ENCODE results near the gene GAREM1.

GAREM1 gene

GRCh38 chr18:32335228-32335627 is 135.5 kb downstream of the GAREM1 start:
- in situ Hi-C loops (cut with MboI; ENCODE audit: low sequenced_read_pairs): no loop called here
- no peaks in the 10 kb centered on the region for H3K27me3 ChIP-seq (ENCODE audit: low read depth)
- H3K4me3 ChIP-seq: no peak overlapping the region
- no peak for DNase-seq (ENCODE audit: low spot score in 2 of 2)
- no peaks in the 10 kb centered on the region for H3K9me3 ChIP-seq
- H3K4me1 ChIP-seq: no peaks in the 10 kb centered on the region
- no peaks in the 10 kb centered on the region for H3K36me3 ChIP-seq (replicated peaks)

- DNase-seq (ENCODE audit: low spot score in 2 of 2): no peak
- H3K36me3 ChIP-seq (replicated peaks): no peaks in the 10 kb centered on the region
- no peak overlapping the region for H3K4me3 ChIP-seq
- H3K9me3 ChIP-seq: no peaks in the 10 kb centered on the region
- in situ Hi-C loops (cut with MboI; ENCODE audit: low sequenced_read_pairs): no loop called here
- no peaks in the 10 kb centered on the region for H3K4me1 ChIP-seq
- no peaks in the 10 kb centered on the region for H3K27me3 ChIP-seq (ENCODE audit: low read depth)
Measured at GRCh38 chr18:32333781-32334180, 136.9 kb downstream of the GAREM1 start.

- Histone ChIP-seq H3K4me1 (peaks cover 2% of the 10 kb centered on the region), H3K27me3 (ENCODE audit: low read depth) (no peaks in the 10 kb centered on the region; the same call in 1 of the 2 replicates), H3K4me3 (no peak overlapping the region), H3K9me3 (no peaks in the 10 kb centered on the region), H3K36me3 (replicated peaks) (no peaks in the 10 kb centered on the region)
- DNase-seq (ENCODE audit: low spot score in 2 of 2): no peak
- in situ Hi-C loops (cut with MboI; ENCODE audit: low sequenced_read_pairs): no loop called here
Measured at GRCh38 chr18:32332708-32333107, 138.0 kb downstream of the GAREM1 start.

- in situ Hi-C loops (cut with MboI; ENCODE audit: low sequenced_read_pairs): no loop called here
- H3K27me3 ChIP-seq (ENCODE audit: low read depth): no peaks in the 10 kb centered on the region; the same call in 1 of the 2 replicates
- DNase-seq (ENCODE audit: low spot score in 2 of 2): no peak
- H3K4me3 ChIP-seq: no peak overlapping the region
- H3K9me3 ChIP-seq: no peaks in the 10 kb centered on the region
- H3K4me1 ChIP-seq: peaks cover 19% of the 10 kb centered on the region
- H3K36me3 ChIP-seq (replicated peaks): no peaks in the 10 kb centered on the region
Measured at GRCh38 chr18:32328974-32329373, 141.7 kb downstream of the GAREM1 start.

GRCh38 chr18:32328379-32328778 is 142.3 kb downstream of the GAREM1 start:
- H3K4me1 ChIP-seq: peaks cover 19% of the 10 kb centered on the region
- H3K9me3 ChIP-seq: no peaks in the 10 kb centered on the region
- H3K27me3 ChIP-seq (ENCODE audit: low read depth): no peaks in the 10 kb centered on the region; the same call in 1 of the 2 replicates
- H3K4me3 ChIP-seq: no peak overlapping the region
- no peaks in the 10 kb centered on the region for H3K36me3 ChIP-seq (replicated peaks)
- in situ Hi-C loops (cut with MboI; ENCODE audit: low sequenced_read_pairs): no loop called here
- no peak for DNase-seq (ENCODE audit: low spot score in 2 of 2)

GRCh38 chr18:32326450-32327308 is 144.0 kb downstream of the GAREM1 start:
- no peak overlapping the region for H3K4me3 ChIP-seq
- no peaks in the 10 kb centered on the region for H3K9me3 ChIP-seq
- H3K4me1 ChIP-seq: peaks cover 19% of the 10 kb centered on the region
- no peaks in the 10 kb centered on the region; the same call in 1 of the 2 replicates for H3K27me3 ChIP-seq (ENCODE audit: low read depth)
- in situ Hi-C loops (cut with MboI; ENCODE audit: low sequenced_read_pairs): no loop called here
- H3K36me3 ChIP-seq (replicated peaks): no peaks in the 10 kb centered on the region
- DNase-seq (ENCODE audit: low spot score in 2 of 2): peak; percentile 21 to 22

- DNase-seq (ENCODE audit: low spot score in 2 of 2): no peak
- no peaks in the 10 kb centered on the region; the same call in 1 of the 2 replicates for H3K27me3 ChIP-seq (ENCODE audit: low read depth)
- no peaks in the 10 kb centered on the region for H3K9me3 ChIP-seq
- H3K36me3 ChIP-seq (replicated peaks): no peaks in the 10 kb centered on the region
- in situ Hi-C loops (cut with MboI; ENCODE audit: low sequenced_read_pairs): no loop called here
- H3K4me3 ChIP-seq: no peak overlapping the region
- H3K4me1 ChIP-seq: peaks cover 19% of the 10 kb centered on the region
Measured at GRCh38 chr18:32324181-32324580, 146.5 kb downstream of the GAREM1 start.

- DNase-seq (ENCODE audit: low spot score in 2 of 2): no peak
- H3K4me3 ChIP-seq: no peak overlapping the region
- H3K9me3 ChIP-seq: no peaks in the 10 kb centered on the region
- in situ Hi-C loops (cut with MboI; ENCODE audit: low sequenced_read_pairs): no loop called here
- H3K4me1 ChIP-seq: peaks cover 9% of the 10 kb centered on the region
- no peaks in the 10 kb centered on the region for H3K27me3 ChIP-seq (ENCODE audit: low read depth)
- H3K36me3 ChIP-seq (replicated peaks): no peaks in the 10 kb centered on the region
Measured at GRCh38 chr18:32321826-32322225, 148.9 kb downstream of the GAREM1 start.

- no peaks in the 10 kb centered on the region for H3K36me3 ChIP-seq (replicated peaks)
- in situ Hi-C loops (cut with MboI; ENCODE audit: low sequenced_read_pairs): no loop called here
- no peaks in the 10 kb centered on the region for H3K27me3 ChIP-seq (ENCODE audit: low read depth)
- no peak for DNase-seq (ENCODE audit: low spot score in 2 of 2)
- no peak overlapping the region for H3K4me3 ChIP-seq
- peaks cover 2% of the 10 kb centered on the region for H3K4me1 ChIP-seq
- H3K9me3 ChIP-seq: no peaks in the 10 kb centered on the region
Measured at GRCh38 chr18:32319084-32319483, 151.6 kb downstream of the GAREM1 start.

GRCh38 chr18:32318581-32318980 is 152.1 kb downstream of the GAREM1 start:
- no peak for DNase-seq (ENCODE audit: low spot score in 2 of 2)
- no peaks in the 10 kb centered on the region for H3K36me3 ChIP-seq (replicated peaks)
- in situ Hi-C loops (cut with MboI; ENCODE audit: low sequenced_read_pairs): no loop called here
- H3K4me3 ChIP-seq: no peak overlapping the region
- no peaks in the 10 kb centered on the region for H3K9me3 ChIP-seq
- H3K4me1 ChIP-seq: peaks cover 2% of the 10 kb centered on the region
- no peaks in the 10 kb centered on the region for H3K27me3 ChIP-seq (ENCODE audit: low read depth)

- Histone ChIP-seq H3K4me3 (no peak overlapping the region), H3K36me3 (replicated peaks) (no peaks in the 10 kb centered on the region), H3K4me1 (peaks cover 2% of the 10 kb centered on the region), H3K9me3 (no peaks in the 10 kb centered on the region), H3K27me3 (ENCODE audit: low read depth) (no peaks in the 10 kb centered on the region)
- in situ Hi-C loops (cut with MboI; ENCODE audit: low sequenced_read_pairs): no loop called here
- DNase-seq (ENCODE audit: low spot score in 2 of 2): no peak
Measured at GRCh38 chr18:32317651-32318050, 153.0 kb downstream of the GAREM1 start.

GRCh38 chr18:32315881-32316280 is 154.8 kb downstream of the GAREM1 start:
- in situ Hi-C loops (cut with MboI; ENCODE audit: low sequenced_read_pairs): no loop called here
- H3K4me1 ChIP-seq: peaks cover 2% of the 10 kb centered on the region

GRCh38 chr18:32310774-32311173 is 159.9 kb downstream of the GAREM1 start:
- no peaks in the 10 kb centered on the region for H3K27me3 ChIP-seq (ENCODE audit: low read depth)
- H3K9me3 ChIP-seq: no peaks in the 10 kb centered on the region
- H3K4me1 ChIP-seq: no peaks in the 10 kb centered on the region
- no peak for DNase-seq (ENCODE audit: low spot score in 2 of 2)
- H3K36me3 ChIP-seq (replicated peaks): no peaks in the 10 kb centered on the region
- no peak overlapping the region for H3K4me3 ChIP-seq
- in situ Hi-C loops (cut with MboI; ENCODE audit: low sequenced_read_pairs): no loop called here

More at GRCh38 chr18:32315881-32316280, 154.8 kb downstream of the GAREM1 start:
- DNase-seq (ENCODE audit: low spot score in 2 of 2): no peak
- Histone ChIP-seq H3K9me3 (no peaks in the 10 kb centered on the region), H3K36me3 (replicated peaks) (no peaks in the 10 kb centered on the region), H3K27me3 (ENCODE audit: low read depth) (no peaks in the 10 kb centered on the region), H3K4me3 (no peak overlapping the region)

- Histone ChIP-seq H3K9me3 (no peaks in the 10 kb centered on the region), H3K36me3 (replicated peaks) (no peaks in the 10 kb centered on the region), H3K27me3 (ENCODE audit: low read depth) (no peaks in the 10 kb centered on the region), H3K4me1 (no peaks in the 10 kb centered on the region), H3K4me3 (no peak overlapping the region)
- no peak for DNase-seq (ENCODE audit: low spot score in 2 of 2)
- in situ Hi-C loops (cut with MboI; ENCODE audit: low sequenced_read_pairs): no loop called here
Measured at GRCh38 chr18:32310101-32310500, 160.6 kb downstream of the GAREM1 start.
